ENCODE data around the gene LRRC7.

DNA sequence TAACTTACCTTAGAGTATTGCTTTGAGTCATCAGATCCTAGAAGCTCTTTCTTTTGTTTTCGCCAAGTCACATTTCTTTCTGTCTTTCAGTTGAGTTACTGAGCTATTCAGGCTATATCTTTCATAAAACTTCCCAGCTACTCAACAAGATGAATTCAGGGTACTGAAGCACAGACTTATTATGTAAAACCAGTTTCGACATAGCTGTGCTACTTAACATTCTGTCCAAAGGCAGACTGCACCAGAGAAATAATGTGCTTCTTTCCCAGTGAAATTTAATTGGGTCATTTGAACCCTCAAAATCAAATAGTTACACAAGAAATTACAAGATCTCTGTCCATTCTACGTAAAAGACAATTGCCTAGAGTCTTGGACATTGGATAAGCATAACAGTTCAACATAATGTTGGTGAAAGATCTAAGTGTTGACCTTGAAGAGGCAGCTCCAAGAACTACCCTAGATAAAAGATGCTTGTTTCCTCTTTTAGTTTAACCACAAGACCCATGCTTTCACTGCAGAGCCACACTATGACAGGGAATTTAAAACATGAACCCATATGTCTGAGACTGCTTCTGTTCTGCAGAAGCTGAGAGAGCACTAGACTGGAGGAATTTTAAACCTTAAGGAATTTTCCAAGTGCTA is 474.5 kb downstream of the LRRC7 start:
- TF ChIP-seq, protein P1, sequence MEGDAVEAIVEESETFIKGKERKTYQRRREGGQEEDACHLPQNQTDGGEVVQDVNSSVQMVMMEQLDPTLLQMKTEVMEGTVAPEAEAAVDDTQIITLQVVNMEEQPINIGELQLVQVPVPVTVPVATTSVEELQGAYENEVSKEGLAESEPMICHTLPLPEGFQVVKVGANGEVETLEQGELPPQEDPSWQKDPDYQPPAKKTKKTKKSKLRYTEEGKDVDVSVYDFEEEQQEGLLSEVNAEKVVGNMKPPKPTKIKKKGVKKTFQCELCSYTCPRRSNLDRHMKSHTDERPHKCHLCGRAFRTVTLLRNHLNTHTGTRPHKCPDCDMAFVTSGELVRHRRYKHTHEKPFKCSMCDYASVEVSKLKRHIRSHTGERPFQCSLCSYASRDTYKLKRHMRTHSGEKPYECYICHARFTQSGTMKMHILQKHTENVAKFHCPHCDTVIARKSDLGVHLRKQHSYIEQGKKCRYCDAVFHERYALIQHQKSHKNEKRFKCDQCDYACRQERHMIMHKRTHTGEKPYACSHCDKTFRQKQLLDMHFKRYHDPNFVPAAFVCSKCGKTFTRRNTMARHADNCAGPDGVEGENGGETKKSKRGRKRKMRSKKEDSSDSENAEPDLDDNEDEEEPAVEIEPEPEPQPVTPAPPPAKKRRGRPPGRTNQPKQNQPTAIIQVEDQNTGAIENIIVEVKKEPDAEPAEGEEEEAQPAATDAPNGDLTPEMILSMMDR (IDR thresholded peaks at IDR 0.05), result no peak
- TF ChIP-seq POLR2A (IDR thresholded peaks at IDR 0.05), result no peak

All from esophagus squamous epithelium (tissue), 4 donors.